ENCODE results near the gene CHD6.

The CHD6 gene

DNA sequence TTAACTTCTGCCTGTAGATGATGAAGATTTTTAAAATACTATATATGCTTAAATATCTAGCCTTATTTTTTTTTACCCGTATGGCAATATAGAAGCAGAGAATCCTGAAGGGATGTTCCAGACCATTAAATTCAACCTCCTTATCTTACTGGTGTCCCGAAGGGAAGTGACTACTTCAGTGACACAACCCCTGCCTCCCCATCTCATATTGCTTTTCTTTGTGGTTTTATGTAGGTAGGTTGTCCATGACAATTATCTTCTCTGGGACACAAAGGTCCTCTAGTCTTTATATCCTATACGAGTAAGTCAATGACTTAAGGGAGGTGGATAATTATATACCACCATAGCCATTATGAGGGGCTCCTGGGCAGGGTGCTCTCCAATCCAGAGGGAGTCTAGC lies 194.2 kb downstream of the CHD6 start:
- DNase-seq (ENCODE audit: low read depth) = no peak

DNA sequence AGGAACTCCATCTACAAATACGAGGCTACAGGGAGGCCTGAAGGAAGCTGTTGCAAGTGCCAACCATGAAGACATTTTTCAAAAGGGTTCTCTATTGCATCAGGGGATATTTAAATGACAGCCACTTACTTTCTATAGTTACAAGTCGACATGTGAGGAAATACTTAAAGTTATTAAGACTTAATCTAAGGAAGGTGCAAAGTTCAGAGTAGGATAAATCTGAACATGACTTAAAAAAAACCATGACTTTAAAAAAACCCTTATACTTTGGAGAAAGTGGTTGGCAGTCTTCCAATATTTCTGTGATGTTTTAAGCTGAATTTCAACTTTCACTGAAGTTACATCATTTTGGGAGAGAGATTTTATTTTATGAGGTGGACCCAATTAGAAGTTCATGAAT lies 195.2 kb downstream of the CHD6 start:
- DNase-seq (ENCODE audit: low read depth) = no peak

DNA sequence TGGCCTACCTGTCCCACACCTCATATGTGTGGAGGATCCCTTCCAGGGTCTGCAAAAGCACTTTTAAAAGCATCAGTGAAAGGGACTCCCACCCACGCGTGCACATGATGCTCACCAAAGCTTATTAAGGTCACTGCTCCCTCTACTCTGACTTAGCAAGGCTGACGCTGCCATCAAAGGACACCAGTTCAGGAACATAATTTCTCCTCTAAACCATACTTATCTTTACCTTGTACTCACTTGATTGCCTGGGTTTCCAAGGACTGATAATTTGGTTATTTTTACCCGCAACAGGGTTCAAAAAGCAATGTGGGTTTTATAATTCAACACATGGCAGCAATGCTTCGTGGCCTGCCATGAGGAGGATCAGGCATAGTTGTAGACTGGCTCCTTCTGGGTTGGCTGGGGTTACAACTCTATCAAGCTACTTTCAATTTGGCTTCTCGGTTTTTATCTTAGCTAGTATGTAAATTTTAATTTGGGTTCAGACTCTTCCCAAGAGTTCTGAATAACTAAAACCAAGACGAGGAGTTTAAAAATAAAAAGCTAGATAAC lies 199.4 kb downstream of the CHD6 start:
- no peak for DNase-seq (ENCODE audit: low read depth)

DNA sequence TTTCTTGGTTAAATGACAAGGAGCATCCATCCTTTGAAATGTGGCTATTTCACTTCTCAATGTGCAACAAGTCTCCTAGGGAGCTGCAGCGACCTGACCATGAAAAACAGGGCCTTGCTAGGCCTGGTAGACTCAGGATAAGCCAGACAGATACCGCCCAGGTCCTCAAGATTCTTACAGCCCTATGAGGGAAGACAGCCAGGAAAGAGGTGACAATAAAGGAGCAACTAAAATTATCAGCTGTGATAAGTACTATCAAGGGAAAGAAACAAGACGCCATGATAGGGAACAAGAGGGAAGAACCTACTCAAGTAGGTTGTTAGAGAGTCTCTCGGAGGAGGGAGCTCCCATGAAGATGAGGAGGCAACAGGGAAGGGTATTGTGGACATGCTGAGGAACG lies 200.1 kb downstream of the CHD6 start:
- DNase-seq (ENCODE audit: low read depth) = no peak

DNA sequence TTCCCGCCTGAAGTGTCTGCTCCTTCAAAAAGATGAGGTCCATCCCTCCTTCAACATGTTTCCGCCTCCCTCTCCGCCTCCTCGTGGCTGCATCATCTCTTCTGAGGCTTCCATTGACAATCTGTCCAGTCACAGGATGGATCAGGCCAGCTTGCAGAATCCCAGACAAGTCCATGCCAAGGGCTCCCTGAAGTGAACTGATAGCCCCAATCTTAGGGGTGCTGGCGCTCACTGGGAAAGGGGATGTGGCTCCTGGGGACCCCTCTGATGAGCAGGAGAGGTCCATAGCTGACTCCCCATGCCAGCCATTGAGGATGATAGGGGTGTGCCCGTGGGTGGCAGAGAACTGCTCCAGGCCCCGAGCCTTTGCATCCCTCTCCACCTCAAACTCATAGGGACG lies 203.0 kb downstream of the CHD6 start:
- no peak for DNase-seq (ENCODE audit: low read depth)

DNA sequence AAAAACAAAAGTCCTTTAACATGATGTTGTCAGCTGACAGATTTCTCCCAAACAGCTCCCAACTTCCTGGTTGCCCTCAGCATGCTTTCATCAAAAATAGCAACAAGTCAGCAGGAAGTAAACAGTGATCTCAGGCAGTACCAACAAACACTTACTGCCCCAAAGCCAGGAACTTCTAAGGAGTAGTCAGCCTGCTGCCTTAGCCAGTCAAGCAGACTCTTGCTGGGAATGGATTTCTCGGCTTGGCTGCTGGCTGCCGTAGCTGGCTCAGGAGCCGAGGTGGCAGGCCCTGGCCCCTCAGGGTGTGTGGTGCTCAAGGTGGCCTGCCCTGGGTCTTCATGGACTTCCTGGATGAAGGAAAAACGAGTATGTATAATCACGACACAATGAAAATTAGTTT lies 205.0 kb downstream of the CHD6 start:
- DNase-seq (ENCODE audit: low read depth) = no peak

DNA sequence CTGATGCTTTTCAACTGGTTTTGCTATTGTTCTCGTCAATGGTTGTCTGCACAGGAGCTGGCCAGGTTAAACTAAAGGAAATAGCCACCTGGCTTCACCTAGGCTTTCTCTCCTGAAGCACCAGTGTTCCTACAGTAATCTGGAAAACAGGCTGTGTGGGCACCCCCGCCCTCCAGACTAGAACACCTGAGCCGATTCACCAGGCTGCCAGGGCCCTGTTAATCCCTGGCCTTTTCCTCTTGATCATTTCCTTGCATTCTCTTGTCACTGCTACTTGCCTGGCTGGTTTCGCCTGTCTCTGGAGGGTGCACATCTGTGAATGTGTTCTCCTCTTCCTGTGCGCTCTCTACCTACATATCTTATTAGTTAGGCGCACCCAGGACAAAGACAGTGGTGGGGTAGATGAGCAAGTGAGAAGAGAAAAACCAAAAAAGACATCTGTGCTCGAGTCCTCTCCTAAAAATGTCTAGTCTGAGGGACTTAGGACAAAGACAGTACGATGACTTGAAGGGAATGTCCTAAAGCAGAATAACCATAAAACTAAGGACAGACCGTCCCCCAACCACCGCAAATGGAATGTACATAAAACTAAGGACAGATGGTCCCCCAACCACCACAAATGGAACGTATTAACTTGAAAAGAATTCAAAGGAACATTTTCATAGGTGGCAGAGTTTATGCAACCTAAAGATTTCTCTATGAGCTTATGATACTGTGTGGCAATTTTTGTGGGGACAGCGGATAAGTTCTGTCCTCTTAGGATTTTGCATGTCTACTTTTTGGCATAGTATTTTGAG lies 205.7 kb downstream of the CHD6 start:
- DNase-seq (ENCODE audit: low read depth) = no peak

DNA sequence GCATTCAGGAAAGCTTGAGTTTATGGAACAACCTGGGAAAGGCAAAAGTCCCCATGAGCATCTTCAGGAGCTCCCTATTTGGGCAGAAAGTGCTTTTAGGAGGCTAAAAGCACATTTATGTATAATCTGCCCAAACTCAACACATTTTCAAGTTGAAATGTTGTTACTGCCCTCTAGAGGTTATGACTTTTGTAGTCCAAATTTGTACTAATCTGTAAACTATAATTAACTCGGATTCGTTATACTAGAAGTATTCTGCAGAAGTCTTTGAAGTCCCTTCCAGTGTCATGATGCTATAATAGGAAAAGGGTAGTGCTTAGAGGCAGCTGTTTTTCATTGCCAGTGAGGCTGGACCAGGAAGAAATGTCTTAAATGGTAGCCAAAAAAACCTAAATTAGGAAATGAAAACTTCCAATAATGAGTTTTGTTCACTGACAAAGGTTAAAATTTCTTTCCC lies 206.8 kb downstream of the CHD6 start:
- DNase-seq (ENCODE audit: low read depth) = no peak

DNA sequence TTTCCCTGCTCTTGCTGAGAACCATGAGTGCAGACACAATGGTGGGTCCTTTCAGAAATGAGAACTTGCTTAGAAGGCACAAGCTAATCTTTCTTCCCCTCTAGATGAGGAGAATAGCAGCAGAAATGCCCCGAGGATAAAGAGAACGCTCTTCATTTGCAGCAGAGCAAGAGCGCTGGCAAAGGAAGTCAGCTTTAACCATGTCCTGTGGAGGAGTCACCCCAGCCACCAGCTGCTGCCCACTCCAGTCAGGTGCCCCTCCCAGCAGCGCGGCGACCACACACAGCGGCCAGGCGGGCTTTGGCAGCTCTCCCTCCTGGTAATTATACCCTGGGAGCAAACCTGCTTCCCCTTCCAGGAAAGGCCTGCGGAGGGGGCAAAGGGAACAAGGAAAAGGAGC lies 209.2 kb downstream of the CHD6 start:
- no peak for DNase-seq (ENCODE audit: low read depth)

DNA sequence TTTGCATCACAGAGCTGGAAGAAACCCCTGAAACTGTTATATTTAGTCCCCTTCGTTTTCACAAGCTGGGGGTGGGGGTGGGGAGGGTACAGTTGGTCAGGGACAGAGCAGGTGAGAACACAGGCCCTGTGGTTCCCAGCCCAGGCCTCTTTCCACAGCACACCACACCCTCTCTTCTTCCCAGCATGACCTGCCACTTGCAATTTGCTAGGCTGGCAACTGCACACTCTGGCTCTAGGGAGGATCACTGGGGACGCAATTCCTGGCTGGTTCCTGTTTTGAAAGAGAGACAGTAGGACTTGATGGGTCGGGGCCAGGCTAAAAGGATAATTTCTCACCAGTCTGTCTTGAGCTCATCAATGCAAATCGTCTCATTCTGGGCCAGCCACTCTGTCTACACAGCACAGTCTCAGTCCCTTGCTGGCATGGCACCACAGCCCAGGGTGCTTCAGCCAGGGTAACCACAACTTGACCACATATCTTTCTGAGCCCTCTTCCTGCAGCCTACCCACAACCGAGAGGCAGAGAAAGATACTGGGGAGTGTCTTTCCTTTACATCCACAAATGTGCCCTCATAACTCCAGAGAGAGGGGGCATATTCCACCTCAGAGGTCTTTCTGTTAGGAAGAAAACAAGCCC lies 209.9 kb downstream of the CHD6 start:
- no peak for DNase-seq (ENCODE audit: low read depth)

DNA sequence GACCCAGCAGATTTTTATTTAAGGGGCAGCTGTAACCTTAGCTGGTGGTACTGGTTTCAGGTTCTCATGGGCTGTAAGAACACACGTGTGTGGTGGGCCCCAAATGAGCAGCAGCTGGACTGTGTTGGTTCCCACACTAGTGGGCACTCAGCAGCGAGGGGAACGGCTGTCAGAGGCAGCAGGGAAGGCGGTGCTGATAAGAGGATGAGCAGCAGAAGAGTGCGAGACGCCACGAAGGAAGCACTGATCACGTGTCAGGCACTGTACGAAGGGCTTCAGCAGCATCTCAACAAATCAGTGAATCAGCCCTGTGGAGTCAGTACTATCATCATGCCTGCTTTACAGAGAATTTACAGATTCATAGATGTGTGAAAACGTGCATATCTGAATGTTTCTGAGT lies 210.6 kb downstream of the CHD6 start:
- no peak for DNase-seq (ENCODE audit: low read depth)

DNA sequence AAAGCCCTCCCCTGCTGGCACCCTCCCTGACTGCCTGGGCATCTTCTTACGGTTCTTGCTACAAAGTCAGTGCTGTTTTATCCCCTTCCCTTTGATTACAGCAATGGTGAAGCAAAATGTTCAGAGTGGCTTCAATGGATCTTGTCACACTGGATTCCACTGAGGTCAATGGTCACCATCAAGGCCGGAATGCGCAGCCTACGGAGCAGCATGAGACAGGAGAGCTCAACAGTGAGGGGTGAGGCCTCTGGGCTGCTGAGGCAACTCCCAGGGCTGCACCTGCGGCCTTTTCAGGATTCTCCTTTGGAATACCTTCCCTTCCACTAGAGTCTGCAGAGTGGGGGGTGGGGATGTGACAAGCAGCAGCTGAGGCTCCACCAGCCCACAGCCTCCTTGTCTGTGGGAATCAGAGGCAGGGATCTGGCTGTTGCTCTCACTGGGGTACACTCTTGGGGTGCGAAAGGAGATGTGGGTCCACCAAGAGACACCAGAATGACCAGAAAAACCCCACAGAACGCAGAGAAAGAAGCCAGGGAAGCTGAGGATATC lies 211.2 kb downstream of the CHD6 start:
- DNase-seq (ENCODE audit: low read depth) = no peak

DNA sequence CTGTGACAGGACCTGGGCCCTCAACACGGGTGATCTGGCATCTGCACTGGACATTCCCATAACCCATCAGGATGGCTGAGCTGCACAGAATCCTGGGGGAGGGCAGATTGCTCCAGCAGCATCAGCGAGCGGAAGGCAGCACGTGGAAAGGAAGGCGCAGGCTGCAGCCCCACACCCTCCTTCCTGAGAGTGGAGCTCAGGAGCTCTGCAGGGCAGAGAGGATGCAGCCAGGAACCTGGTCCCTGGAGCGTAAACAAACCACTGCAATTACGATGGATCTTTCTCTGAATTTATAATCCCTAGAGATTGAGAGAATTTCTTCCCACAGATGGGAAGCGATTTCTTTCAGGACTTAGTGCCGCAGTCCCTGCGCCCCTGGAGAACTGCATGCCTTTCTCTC lies 211.8 kb downstream of the CHD6 start:
- DNase-seq (ENCODE audit: low read depth) = no peak

DNA sequence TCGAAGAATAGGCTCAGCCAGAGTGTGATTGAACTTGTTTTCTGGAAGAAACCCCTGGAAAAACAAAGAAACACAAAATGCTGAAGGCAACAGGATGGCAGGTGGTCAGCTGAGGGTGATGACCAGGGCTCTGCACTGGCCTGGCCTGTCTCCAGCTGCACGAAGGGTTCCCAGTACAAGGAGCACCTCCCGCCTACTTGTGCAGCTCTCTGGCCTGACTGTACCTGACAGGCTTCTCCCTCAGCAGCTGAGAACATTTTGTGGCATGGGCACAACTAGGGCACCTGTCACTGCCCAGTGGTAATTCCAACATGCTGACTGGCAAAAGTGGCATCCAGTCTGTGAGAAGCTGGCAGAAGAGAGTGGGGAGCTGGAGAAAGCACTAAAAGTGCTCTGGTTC lies 212.7 kb downstream of the CHD6 start:
- DNase-seq (ENCODE audit: low read depth) = no peak

DNA sequence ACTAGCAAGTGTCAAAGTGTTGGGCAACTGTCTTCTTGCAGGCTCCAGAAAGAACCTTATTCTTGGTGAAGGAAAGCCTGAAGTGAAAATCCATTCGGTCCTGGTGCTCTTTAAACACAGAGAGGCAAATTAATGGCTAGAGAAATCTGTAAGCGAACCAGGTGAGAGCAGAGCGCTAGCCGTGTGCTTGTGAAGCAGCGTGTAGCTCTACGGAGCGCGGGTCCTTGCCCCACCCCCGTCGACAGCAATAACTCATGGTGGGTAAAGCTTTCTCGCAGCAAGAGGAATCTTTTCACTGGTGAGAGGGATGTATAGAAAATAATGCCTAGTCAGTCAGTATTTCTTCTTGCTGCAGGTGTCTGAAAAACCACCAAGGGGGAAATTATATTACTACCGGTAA lies 214.6 kb downstream of the CHD6 start:
- DNase-seq (ENCODE audit: low read depth) = no peak

DNA sequence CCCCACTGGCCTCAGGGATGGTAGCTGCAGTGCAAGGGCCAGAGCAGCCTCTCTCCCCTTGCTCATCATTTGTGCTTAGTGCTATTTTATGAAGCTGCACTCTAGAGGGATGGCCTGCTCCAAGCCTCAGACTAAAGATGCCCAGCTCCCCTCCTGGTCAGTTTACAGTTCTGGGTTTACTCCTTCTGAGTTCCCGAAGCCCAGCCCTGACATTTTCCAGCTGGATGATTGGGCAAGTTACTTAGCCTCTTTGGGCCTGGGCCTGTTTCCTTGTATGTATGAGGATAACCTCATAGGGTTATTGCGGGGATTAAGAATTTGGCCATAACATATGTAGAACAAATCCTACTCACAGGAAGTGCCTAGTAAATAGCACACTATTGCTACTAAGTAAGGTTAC lies 219.8 kb downstream of the CHD6 start:
- no peak for DNase-seq (ENCODE audit: low read depth)

DNA sequence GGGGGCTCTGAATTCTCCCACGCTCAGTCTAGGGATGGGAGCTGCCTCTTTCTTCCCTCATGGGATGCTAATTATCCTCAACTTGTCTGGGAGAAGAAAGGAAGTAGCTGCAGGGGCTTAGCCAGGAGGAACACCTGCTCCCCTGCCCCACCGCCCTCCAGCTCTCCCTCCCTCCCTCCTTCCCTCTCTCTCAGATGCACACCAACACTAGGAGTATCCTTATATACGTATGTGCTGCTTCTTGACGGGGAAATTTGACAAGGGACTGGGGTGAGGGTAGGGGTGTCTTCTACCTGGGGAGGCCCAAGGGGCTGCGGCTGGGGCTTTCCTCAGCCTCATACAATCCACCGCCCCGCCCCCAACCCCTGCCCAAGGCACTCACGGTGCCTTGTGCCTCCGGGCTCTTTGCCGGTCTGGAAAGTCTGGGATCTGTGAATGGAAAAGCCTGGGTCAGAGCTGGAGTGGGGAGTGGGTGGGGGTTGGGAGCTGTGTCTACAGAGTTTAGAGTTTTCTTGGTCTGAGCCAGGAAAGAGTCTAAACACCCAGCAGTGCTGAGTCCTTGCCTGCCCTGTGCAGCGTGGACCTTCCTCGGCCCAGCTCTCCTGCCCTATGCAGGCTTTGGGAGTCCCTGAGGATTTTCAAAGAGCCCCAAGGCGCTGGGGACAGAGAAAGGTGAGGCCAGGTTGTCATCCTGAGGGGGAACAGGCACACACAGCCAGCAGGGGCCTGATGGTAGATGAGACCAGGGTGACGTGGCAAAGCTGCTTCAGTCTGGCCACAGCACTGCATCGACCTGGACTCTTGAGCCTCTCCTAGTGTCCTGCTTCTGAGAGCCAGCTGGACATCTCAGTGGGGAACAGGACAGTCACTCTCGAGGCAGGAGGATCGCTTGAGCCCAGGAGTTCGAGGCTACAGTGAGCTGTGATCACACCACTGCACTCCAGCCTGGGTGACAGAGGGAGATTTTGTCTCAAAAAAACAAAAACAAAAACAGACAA lies 222.2 kb downstream of the CHD6 start:
- DNase-seq (ENCODE audit: low read depth) = no peak

DNA sequence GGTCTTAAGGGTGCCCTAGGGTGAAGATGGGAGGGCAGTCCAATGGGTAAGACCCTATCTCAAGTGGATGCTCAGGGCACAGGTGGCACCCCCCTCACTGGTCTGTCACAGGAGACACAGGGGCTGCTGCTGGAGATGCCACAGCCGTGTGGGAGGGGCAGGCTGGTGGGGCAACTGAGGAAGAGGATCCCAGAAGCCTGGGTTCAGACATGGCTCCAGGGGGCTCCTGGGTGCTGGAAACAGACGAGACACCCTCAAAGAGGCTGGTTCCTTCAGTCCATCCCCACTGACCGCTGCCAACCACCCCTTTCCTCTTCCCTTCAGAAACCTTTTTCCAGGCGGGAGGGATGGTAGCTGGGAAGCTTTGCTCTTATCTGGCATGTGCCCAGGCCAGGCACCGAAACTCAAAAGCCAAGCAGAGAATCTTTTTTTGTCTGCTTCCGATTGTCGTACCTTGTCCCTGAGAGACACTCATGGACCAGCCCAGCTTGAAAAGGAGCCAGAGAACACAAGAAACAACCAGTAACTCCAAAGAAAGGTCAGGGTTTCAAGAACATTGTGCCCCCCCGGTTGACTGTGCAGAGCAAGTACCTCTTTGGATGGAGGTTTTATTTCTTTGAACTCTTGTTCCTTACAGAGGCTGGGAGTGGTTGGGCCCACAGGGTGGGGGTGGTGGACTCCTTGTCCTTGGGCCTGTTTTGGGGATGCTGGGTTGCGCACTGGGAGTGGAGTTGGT lies 223.1 kb downstream of the CHD6 start:
- DNase-seq (ENCODE audit: low read depth) = no peak

DNA sequence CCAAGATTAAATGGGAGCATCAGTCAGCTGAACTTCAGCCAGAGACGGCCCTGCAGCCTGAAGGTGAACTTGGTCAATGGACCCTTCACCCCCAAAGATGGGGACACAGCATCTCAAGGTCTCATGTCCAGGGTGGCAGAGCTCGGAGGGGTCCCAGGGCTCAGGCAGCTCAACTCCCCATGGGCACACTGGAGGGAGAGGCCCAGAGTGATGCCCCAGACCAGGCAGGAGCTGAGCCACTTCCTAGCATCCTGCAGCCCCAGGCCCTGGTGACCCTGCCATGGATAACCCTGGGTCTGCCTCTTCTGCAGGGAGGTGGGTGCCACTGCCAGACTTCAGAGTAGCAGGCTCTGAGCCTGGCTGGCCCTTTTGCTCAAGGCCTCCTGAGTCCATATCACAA lies 224.1 kb downstream of the CHD6 start:
- no peak for DNase-seq (ENCODE audit: low read depth)

DNA sequence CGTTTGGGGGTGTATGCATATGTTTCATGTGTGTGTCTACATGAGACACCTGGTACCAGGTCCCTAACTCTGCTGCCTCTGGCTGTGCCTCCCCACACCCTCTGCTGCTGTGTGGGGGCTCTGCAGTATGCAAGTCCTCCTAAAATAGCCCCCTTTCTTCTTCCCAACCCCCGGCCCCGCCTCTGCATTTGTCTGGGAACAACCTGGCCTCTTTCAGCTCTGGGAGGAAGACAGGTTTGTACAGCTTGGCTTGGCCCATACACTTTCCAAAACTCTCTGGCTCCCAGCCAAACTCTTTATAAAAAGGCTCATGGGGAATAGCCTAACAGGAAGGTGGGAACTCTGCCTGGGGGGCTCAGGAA lies 224.5 kb downstream of the CHD6 start:
- no peak for DNase-seq (ENCODE audit: low read depth)
